OCI-LY7 (cell line): ENCODE results near the gene FAM3D. TPM values are rescaled to one million over a fixed set of nuclear protein-coding genes. Genes with fewer than 3 reads are reported as not detected.
"Not testable (repeated sequence)": the region's sequence is repeated elsewhere in the genome, so short reads cannot be mapped to it uniquely, and the experiment has no call there.

Experiments used
- BruUV-seq: library from RNA; stranded (reverse); fragments of 400-500 nt; replicated peaks from 2 replicates; lab custom pipeline; 2021; lab: Mats Ljungman, UMichigan
- CTCF ChIA-PET: fragments of 300-600 bp; sonication (Branson Sonifier 250); formaldehyde crosslinking; loops from one replicate; lab custom pipeline; 2022; ENCODE audit warnings: antibody characterized with exemption; ENCODE audit not compliant: unreplicated experiment; lab: Charles Lee
- POLR2A ChIA-PET: fragments of 300-600 bp; sonication (Branson Sonifier 250); formaldehyde crosslinking; loops from one replicate; lab custom pipeline; 2022; ENCODE audit warnings: antibody characterized with exemption; lab: Charles Lee
- DNase-seq: peaks from one replicate; pipeline ENCODE4 v3.0.0-alpha.2; 2015; ENCODE audit warnings: low spot score
- H2AFZ ChIP-seq: fragments of 200-600 bp; sonication (generic), shearing (Covaris generic); 2 replicates; pipeline ENCODE4 v1.6.1; 2014; ENCODE audit warnings: mild to moderate bottlenecking, antibody characterized with exemption, low read length, moderate library complexity
- H3K27ac ChIP-seq: fragments of 200-600 bp; sonication (generic); 2 replicates; pipeline ENCODE4 v1.5.1; 2014; ENCODE audit warnings: mixed run types, low read depth, mild to moderate bottlenecking, moderate library complexity, low read length, inconsistent platforms; ENCODE audit not compliant: poor library complexity, severe bottlenecking
- H3K36me3 ChIP-seq: fragments of 200-600 bp; sonication (generic); 2 replicates; pipeline ENCODE4 v1.6.1; 2014; ENCODE audit warnings: mild to moderate bottlenecking, antibody characterized with exemption, low read length, moderate library complexity, mixed read lengths; ENCODE audit not compliant: insufficient read depth
- H3K4me1 ChIP-seq: fragments of 200-600 bp; sonication (generic); 2 replicates; pipeline ENCODE4 v1.5.1; 2014; ENCODE audit warnings: mild to moderate bottlenecking, low read length; ENCODE audit not compliant: insufficient read depth, poor library complexity, severe bottlenecking
- H3K4me2 ChIP-seq: fragments of 200-600 bp; sonication (generic); 2 replicates; pipeline ENCODE4 v1.6.1; 2014; ENCODE audit warnings: mild to moderate bottlenecking, low read length
- H3K4me3 ChIP-seq: fragments of 200-600 bp; sonication (generic); 2 replicates; pipeline ENCODE4 v1.5.1; 2014; ENCODE audit warnings: mild to moderate bottlenecking, low read depth, low read length; ENCODE audit not compliant: poor library complexity, severe bottlenecking
- H3K79me2 ChIP-seq: fragments of 200-600 bp; sonication (generic); 2 replicates; pipeline ENCODE4 v1.6.1; 2016; ENCODE audit warnings: low read depth, mild to moderate bottlenecking, low read length, moderate library complexity, mixed read lengths; ENCODE audit not compliant: insufficient read depth
- H3K9me2 ChIP-seq: fragments of 200-600 bp; sonication (generic); 2 replicates; pipeline ENCODE4 v1.6.1; 2016; ENCODE audit warnings: mild to moderate bottlenecking, low read length, mixed read lengths; ENCODE audit not compliant: insufficient read depth
- H3K9me3 ChIP-seq: fragments of 200-600 bp; sonication (generic); 2 replicates; pipeline ENCODE4 v1.6.1; 2014; ENCODE audit warnings: mild to moderate bottlenecking, mixed run types, low read length, mixed read lengths
- H4K20me1 ChIP-seq: fragments of 200-600 bp; sonication (generic); 2 replicates; pipeline ENCODE4 v1.6.1; 2014; ENCODE audit warnings: mild to moderate bottlenecking, antibody characterized with exemption, low read length, moderate library complexity, mixed read lengths; ENCODE audit not compliant: insufficient read depth
- EZH2phosphoT487 ChIP-seq: fragments of 200-600 bp; sonication (generic); IDR thresholded peaks from 2 replicates; pipeline ENCODE4 v1.6.1; 2018; ENCODE audit warnings: low read depth, borderline replicate concordance, mild to moderate bottlenecking, mixed run types, antibody characterized with exemption, low read length, moderate library complexity, mixed read lengths
- intact Hi-C: fragments of 100-400 bp; cut with micrococcal nuclease; formaldehyde crosslinking; loops from one replicate; pipeline ENCODE4 v1.10.0; 2022; ENCODE audit not compliant: unreplicated experiment
- total RNA-seq, 2 experiments: library from RNA; depleted of rRNA in 1 of 2; stranded (reverse); fragments of >200 nt in 1 of 2; shearing (Covaris generic) in 1 of 2; gene quantifications; 2 replicates each; pipeline ENCODE4 v1.2.3, GENCODE V29; 2014 to 2022
- TF ChIP-seq, protein P1 (sequence below): fragments of 200-600 bp; sonication (generic); conservative IDR thresholded peaks from 2 replicates; pipeline ENCODE4 v1.5.1; 2014; ENCODE audit warnings: mild to moderate bottlenecking, antibody characterized with exemption, low read length, moderate library complexity, mixed read lengths

Gene FAM3D
- total RNA-seq, 2 experiments from 2014 or later: not detected

DNA sequence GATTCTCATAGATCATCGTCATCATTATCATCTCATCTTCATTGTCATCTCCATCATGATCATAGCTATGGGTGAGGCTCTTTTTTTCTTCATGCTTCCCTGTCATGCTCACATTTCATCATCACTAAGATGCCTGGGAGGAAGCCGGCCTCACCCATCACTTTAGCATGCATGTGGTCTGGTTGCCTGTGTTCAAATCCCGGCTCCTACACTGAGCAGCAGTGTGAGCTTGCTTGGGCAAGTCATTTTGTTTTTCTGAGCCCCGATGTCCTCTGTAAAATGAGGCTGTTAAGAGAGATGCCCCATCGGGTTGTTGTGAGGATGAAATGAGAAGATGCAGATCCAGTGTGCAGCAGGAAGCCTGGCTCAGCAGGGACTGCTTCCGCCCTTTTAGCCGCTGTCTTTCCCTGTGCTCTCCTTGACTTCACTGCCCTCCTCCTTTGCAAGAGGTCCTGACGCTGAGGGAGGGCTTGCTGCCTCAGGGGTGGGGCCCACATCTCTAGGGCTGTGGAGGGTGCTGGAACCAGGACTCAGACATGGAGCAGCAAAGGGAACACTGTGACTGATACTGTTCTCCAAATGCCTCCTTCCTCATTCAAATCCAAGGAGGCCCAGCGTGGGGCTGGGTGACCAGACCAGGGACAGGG is 14.4 kb upstream of the FAM3D start:
- intact Hi-C loops: no loop called here
- Histone ChIP-seq H3K27ac (no peak overlapping the region), H3K4me3 (no peak overlapping the region), H3K9me3 (no peaks in the 10 kb centered on the region), H3K4me2 (no peak overlapping the region), H4K20me1 (no peaks in the 10 kb centered on the region), H3K79me2 (no peaks in the 10 kb centered on the region), H3K36me3 (no peaks in the 10 kb centered on the region), H2AFZ (no peak overlapping the region), H3K4me1 (no peaks in the 10 kb centered on the region), H3K9me2 (no peaks in the 10 kb centered on the region)
- POLR2A ChIA-PET: interaction anchor here (0.7 to 1.4 kb wide), 2 partner anchors 14 to 48 kb away, joined by 3 read pairs; no protein-coding TSS in a partner anchor
- CTCF ChIA-PET: no interaction called here
- TF ChIP-seq, protein P1, sequence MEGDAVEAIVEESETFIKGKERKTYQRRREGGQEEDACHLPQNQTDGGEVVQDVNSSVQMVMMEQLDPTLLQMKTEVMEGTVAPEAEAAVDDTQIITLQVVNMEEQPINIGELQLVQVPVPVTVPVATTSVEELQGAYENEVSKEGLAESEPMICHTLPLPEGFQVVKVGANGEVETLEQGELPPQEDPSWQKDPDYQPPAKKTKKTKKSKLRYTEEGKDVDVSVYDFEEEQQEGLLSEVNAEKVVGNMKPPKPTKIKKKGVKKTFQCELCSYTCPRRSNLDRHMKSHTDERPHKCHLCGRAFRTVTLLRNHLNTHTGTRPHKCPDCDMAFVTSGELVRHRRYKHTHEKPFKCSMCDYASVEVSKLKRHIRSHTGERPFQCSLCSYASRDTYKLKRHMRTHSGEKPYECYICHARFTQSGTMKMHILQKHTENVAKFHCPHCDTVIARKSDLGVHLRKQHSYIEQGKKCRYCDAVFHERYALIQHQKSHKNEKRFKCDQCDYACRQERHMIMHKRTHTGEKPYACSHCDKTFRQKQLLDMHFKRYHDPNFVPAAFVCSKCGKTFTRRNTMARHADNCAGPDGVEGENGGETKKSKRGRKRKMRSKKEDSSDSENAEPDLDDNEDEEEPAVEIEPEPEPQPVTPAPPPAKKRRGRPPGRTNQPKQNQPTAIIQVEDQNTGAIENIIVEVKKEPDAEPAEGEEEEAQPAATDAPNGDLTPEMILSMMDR: no peak
- TF ChIP-seq EZH2phosphoT487: no peak
- BruUV-seq: no TSS peak
- DNase-seq: no peak

DNA sequence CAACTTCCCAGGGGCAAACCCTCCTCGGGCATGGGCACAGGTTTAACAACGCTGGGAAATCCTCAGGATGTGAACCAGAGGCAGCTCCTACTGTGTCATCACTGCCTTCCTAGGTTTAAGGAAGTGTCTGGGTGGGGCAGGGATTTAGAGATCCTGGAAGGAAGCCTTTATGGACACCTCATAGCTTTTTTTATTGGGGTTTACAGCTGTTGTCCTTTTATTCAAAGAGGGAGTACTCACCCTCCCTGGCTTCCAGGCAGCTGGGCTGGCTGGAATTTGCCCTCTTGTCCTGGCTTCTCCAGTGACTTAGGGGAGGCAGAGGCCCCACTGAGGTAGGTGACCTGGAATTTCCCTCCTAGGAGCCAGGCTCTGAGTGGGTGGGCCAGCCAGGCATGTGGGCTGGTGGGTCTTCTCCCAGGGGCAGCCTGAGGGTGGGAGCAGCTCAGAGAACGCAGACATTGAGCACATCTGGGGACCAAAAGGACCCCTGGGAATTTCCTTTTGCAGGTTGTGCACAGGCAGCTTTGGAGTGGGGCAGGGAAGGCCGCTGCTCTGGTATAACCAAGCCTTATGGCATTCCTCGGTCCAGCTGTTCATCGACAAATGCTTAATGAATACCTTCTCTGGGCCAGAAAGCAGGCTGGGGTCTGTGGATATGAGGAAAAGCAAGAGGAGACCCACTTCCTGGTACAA is 13.5 kb upstream of the FAM3D start:
- TF ChIP-seq, protein P1: no peak
- TF ChIP-seq EZH2phosphoT487: no peak
- Histone ChIP-seq H3K36me3 (no peaks in the 10 kb centered on the region), H3K9me2 (no peaks in the 10 kb centered on the region), H3K9me3 (no peaks in the 10 kb centered on the region), H2AFZ (no peak overlapping the region), H4K20me1 (no peaks in the 10 kb centered on the region), H3K27ac (no peak overlapping the region), H3K4me1 (no peaks in the 10 kb centered on the region), H3K4me3 (no peak overlapping the region), H3K79me2 (no peaks in the 10 kb centered on the region), H3K4me2 (no peak overlapping the region)
- no peak for DNase-seq
- POLR2A ChIA-PET: interaction anchor here (1.4 kb wide), 1 partner anchor 15 kb away, joined by 3 read pairs; no protein-coding TSS in a partner anchor
- intact Hi-C loops: no loop called here
- BruUV-seq: no TSS peak
- CTCF ChIA-PET: no interaction called here

DNA sequence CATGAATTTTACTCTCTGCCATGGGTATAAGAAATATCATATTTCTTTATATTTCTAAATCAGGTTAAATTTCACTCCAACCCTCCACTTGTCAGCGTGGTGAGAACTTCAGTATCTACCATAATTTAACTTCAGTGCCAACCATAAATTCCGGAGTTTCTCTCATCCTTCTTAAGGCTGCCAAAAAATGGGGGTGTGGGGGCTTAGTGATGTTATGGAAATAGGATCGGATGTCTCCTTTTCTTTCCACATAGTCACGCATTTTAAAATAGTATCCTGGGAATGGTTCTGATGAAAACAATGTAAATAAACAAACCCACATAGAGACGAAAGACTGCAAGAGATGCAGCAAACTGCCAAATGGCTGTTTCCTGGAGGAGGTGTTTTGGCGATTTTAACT is 12.9 kb upstream of the FAM3D start:
- no TSS peak for BruUV-seq
- no peak for TF ChIP-seq EZH2phosphoT487
- TF ChIP-seq, protein P1: no peak

DNA sequence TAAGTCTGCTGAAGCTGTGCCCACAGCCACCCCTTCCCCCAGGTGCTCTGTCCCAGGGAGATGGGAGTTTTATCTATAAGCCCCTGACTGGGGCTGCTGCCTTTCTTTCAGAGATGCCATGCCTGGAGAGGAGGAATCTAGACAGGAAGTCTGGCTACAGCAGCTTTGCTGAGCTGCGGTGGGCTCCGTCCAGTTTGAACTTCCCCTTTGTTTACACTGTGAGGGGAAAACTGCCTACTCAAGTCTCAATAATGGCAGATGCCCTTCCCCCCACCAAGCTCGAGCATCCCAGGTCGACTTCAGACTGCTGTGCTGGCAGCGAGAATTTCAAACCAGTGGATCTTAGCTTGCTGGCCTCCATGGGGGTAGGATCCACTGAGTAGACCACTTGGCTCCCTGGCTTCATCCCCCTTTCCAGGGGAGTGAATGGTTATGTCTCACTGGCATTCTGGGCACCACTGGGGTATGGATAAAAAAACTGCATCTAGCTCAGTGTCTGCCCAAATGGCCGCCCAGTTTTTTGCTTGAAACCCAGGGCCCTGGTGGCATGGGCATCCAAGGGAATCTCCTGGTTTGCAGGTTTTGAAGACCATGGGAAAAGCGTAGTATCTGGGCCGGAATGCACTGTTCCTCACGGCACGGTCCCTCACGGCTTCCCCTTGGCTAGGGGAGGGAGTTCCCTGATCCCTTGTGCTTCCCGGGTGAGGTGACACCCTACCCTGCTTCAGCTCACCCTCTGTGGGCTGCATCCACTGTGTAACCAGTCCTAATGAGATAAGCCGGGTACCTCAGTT is 11.8 kb upstream of the FAM3D start:
- DNase-seq, CTCF ChIA-PET, intact Hi-C loops, BruUV-seq, H3K4me3 ChIP-seq, H3K36me3 ChIP-seq, H4K20me1 ChIP-seq, H3K9me2 ChIP-seq, H3K4me1 ChIP-seq, H2AFZ ChIP-seq, H3K9me3 ChIP-seq, H3K4me2 ChIP-seq, H3K79me2 ChIP-seq, POLR2A ChIA-PET, H3K27ac ChIP-seq: not testable (repeated sequence)

More for the DNA sequence above, 12.9 kb upstream of the FAM3D start:
- POLR2A ChIA-PET: no interaction called here
- no peak overlapping the region for H3K4me3 ChIP-seq
- no peak for DNase-seq
- H3K4me2 ChIP-seq: no peak overlapping the region
- H4K20me1 ChIP-seq: no peaks in the 10 kb centered on the region
- no peak overlapping the region for H2AFZ ChIP-seq
- intact Hi-C loops: no loop called here
- H3K79me2 ChIP-seq: no peaks in the 10 kb centered on the region
- no peaks in the 10 kb centered on the region for H3K4me1 ChIP-seq
- no peaks in the 10 kb centered on the region for H3K9me3 ChIP-seq
- H3K36me3 ChIP-seq: no peaks in the 10 kb centered on the region
- CTCF ChIA-PET: no interaction called here
- H3K27ac ChIP-seq: no peak overlapping the region
- H3K9me2 ChIP-seq: no peaks in the 10 kb centered on the region
